ENCODE results near the gene TMEM175.
A peak's percentile ranks its signal among the peaks of the same experiment; 100 is the strongest.
"Not testable (repeated sequence)": the region's sequence is repeated elsewhere in the genome, so short reads cannot be mapped to it uniquely, and the experiment has no call there.

The TMEM175 gene

GRCh38 chr4:929096-929765 is 3.0 kb upstream of the TMEM175 start:
- TF ChIP-seq CTCF (IDR thresholded peaks at IDR 0.05), result no peak
- Histone ChIP-seq H3K9me3 (no peaks in the 10 kb centered on the region), H3K4me3 (no peak overlapping the region), H3K27ac (no peak overlapping the region), H3K27me3 (no peaks in the 10 kb centered on the region), H3K4me1 (peaks cover 0 to 59% (median 41%) of the 10 kb centered on the region in 4 donors), H3K36me3 (no peaks in the 10 kb centered on the region)
- peak in 1 of 2 donors; percentile 51 for DNase-seq
- intact Hi-C loops (cut with DNase I; ENCODE audit: low total_unique reads), result no loop called here

DNA sequence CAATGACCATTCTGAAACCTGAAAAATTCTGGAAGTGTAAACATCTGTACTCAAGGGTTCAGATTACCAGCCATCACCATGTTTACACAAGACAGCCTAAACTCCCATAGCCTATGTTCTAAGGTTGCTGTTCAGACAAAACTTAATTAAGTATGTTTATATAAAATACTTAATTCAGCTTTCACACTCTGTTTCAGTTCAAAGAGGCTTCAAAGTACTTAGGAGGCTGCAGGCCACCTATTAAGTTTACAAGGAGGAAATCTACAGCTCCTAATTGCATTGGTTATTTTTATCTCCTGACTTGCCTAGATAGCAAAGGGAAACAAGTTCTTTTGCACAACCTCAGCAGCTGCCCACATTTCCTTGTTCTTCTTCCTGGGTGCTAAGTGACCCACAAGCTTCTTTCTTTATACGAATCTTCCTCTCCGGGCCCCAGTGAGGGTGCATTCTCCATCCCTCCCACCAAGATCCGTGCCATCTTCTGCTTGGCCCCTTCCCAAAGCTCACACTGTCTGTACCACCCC is 2.2 kb upstream of the TMEM175 start:
- intact Hi-C loops (cut with DNase I; ENCODE audit: low total_unique reads), result loop anchor here (5.0 to 10.0 kb wide), 2 partner anchors 42 to 145 kb away; partner anchors contain the start of gene DGKQ
- DNase-seq, result peak in 1 of 2 donors; percentile 34
- H3K4me3 ChIP-seq, result no peak overlapping the region

GRCh38 chr4:930827-931193 is 1.4 kb upstream of the TMEM175 start:
- Histone ChIP-seq H3K27ac (peak overlapping the region in 1 of 2 donors; percentile 95), H3K36me3 (no peaks in the 10 kb centered on the region), H3K27me3 (no peaks in the 10 kb centered on the region), H3K4me1 (peaks cover 0 to 50% (median 35%) of the 10 kb centered on the region in 4 donors), H3K9me3 (no peaks in the 10 kb centered on the region), H3K4me3 (peak overlapping the region; percentile 99 to 100)
- intact Hi-C loops (cut with DNase I; ENCODE audit: low total_unique reads), result loop anchor here (5.0 to 10.0 kb wide), 2 partner anchors 41 to 146 kb away; partner anchors contain the start of gene DGKQ
- TF ChIP-seq CTCF (IDR thresholded peaks at IDR 0.05), result no peak
- DNase-seq, result peak in 1 of 2 donors; percentile 48

More for the DNA sequence above, 2.2 kb upstream of the TMEM175 start:
- Histone ChIP-seq H3K36me3 (no peaks in the 10 kb centered on the region), H3K27me3 (no peaks in the 10 kb centered on the region), H3K9me3 (no peaks in the 10 kb centered on the region), H3K4me1 (peaks cover 0 to 55% (median 39%) of the 10 kb centered on the region in 4 donors), H3K27ac (no peak overlapping the region)
- no peak for TF ChIP-seq CTCF (IDR thresholded peaks at IDR 0.05)

DNA sequence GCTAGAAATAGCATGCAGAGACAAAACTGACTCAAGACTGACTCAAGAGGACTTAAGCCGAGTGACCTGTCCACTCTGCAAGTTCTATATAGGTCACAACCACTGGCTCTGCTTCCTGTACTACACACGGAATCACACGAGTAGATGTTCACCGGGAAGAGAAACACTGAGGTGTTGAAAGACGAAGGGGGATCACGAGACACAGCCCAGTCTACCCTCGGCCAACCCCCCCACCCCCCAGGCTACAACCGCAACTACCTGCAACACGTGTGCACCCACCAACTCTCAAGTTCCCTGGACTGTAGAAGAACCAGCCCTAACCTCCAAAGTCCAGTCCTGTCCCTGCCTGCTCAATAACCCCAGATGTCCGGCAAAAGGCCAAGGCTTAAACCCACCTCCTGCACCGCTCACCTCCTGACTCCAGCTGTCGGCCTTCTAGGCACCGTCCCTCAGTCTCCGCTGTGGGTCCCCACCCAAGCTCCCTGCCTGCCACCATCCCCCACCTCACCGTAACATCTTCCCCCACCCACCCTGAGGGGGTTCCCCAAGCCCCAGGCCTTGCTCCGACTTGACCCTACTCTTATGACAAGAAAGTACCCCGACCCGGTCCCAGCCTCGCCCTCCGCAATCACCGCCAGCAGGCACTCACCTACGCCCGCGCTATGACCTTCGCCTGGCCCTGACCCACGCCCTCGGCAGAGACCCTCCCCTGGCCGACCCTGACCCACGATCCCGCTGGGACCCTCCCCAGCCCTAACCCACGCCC is 883 bp upstream of the TMEM175 start:
- no peaks in the 10 kb centered on the region for H3K27me3 ChIP-seq
- peak overlapping the region; percentile 99 to 100 for H3K4me3 ChIP-seq
- no peak for TF ChIP-seq CTCF (IDR thresholded peaks at IDR 0.05)
- H3K9me3 ChIP-seq, result no peaks in the 10 kb centered on the region
- H3K4me1 ChIP-seq, result peaks cover 0 to 50% (median 34%) of the 10 kb centered on the region in 4 donors
- H3K27ac ChIP-seq, result peak overlapping the region; percentile 86 to 95
- no peaks in the 10 kb centered on the region for H3K36me3 ChIP-seq
- intact Hi-C loops (cut with DNase I; ENCODE audit: low total_unique reads), result loop anchor here (5.0 to 10.0 kb wide), 2 partner anchors 41 to 147 kb away; partner anchors contain the start of gene DGKQ
- DNase-seq, result peak in 1 of 2 donors; percentile 72

DNA sequence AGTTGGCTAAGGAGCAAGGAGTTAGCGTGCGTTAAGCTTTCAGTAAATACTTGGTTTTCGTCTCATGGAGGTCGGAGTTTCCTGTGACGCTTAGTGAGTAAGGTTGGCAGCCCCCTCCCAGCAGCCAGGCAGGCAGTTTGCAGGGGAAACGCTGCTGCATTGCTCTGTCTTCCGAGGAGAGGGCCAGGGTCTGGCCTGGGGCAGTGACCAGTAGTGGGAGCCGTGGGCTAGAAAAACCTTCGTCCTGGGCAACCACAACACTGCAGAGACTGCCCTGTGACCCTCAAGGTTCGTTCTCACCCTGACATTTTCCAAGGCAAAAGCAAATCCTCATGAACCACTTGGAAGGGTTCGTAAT is 432 bp downstream of the TMEM175 start:
- no peak for TF ChIP-seq CTCF (IDR thresholded peaks at IDR 0.05)
- intact Hi-C loops (cut with DNase I; ENCODE audit: low total_unique reads), result loop anchor here (5.0 to 10.0 kb wide), 2 partner anchors 40 to 148 kb away; partner anchors contain the start of gene DGKQ
- H3K4me1 ChIP-seq, result peaks cover 0 to 48% (median 32%) of the 10 kb centered on the region in 4 donors
- H3K36me3 ChIP-seq, result no peaks in the 10 kb centered on the region
- no peaks in the 10 kb centered on the region for H3K9me3 ChIP-seq
- H3K27me3 ChIP-seq, result no peaks in the 10 kb centered on the region
- H3K4me3 ChIP-seq, result peak overlapping the region; percentile 99 to 100
- DNase-seq, result no peak
- peak overlapping the region; percentile 86 to 95 for H3K27ac ChIP-seq

DNA sequence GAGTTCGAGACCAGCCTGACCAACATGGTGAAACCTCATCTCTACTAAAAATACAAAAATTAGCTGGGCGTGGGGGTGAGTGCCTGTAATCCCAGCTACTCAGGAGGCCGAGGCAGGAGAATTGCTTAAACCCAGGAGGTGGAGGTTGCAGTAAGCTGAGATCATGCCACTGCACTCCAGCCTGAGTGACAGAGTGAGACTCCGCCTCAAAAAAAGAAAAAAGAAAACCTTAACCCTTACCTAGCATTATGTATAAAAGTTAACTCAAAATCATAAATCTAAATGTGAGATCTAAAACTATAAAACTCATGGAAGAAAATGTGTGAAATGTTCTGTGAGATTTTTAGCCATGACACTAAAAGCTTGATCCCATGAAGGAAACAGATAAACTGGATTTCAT is 7.2 kb downstream of the TMEM175 start:
- H3K27me3 ChIP-seq, H3K27ac ChIP-seq, H3K36me3 ChIP-seq, H3K4me3 ChIP-seq, H3K4me1 ChIP-seq, DNase-seq, H3K9me3 ChIP-seq: not testable (repeated sequence)
- intact Hi-C loops (cut with DNase I; ENCODE audit: low total_unique reads), result loop anchor here (10.0 kb wide), 1 partner anchor 155 kb away; no protein-coding TSS in a partner anchor

All from tibial artery (tissue), 4 donors.